Peyer's patch (tissue), 4 donors: ENCODE measurements around the gene UBAC1.

Experiments used
- POLR2A ChIP-seq, 2 donors: fragments of 450-650 bp; IDR thresholded peaks; one replicate each; pipeline ENCODE4 v1.5.1; 2017; ENCODE audit warnings: antibody characterized with exemption in 2 of 2, mild to moderate bottlenecking in 2 of 2, moderate library complexity in 2 of 2
- TF ChIP-seq, protein P1 (sequence below), 6 experiments: fragments of 450-650 bp in 4 of 6; fragments of 200-600 bp in 2 of 6; sonication (generic) in 1 of 6; IDR thresholded peaks; one replicate each; pipeline ENCODE4 v1.5.1; 2017 to 2019; ENCODE audit warnings: antibody characterized with exemption in 6 of 6, mild to moderate bottlenecking in 3 of 6, moderate library complexity in 1 of 6

DNA sequence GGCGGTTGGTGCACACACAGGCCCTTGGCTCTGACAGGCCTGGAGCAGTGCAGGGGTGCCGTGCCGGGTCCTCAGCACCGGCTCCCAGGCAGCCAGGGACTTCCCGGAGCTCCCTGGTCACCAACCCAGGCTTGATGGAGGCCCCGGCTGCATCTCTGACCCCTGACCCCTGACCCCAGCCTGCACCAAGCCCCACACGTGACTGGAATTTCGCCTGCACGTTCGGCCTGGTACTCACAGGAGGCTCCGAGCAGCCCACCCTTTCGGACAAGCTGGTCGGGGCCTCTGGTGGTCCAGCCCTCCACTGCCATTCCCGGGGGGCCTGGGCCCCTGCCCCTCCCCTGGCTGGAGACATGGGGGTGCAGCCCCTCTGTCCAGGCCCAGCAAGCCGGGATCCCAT is 25.4 kb upstream of the UBAC1 start:
- TF ChIP-seq, protein P1, sequence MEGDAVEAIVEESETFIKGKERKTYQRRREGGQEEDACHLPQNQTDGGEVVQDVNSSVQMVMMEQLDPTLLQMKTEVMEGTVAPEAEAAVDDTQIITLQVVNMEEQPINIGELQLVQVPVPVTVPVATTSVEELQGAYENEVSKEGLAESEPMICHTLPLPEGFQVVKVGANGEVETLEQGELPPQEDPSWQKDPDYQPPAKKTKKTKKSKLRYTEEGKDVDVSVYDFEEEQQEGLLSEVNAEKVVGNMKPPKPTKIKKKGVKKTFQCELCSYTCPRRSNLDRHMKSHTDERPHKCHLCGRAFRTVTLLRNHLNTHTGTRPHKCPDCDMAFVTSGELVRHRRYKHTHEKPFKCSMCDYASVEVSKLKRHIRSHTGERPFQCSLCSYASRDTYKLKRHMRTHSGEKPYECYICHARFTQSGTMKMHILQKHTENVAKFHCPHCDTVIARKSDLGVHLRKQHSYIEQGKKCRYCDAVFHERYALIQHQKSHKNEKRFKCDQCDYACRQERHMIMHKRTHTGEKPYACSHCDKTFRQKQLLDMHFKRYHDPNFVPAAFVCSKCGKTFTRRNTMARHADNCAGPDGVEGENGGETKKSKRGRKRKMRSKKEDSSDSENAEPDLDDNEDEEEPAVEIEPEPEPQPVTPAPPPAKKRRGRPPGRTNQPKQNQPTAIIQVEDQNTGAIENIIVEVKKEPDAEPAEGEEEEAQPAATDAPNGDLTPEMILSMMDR (IDR thresholded peaks at IDR 0.05): no peak
- no peak for TF ChIP-seq POLR2A (IDR thresholded peaks at IDR 0.05)
